Epithelial cell of proximal tubule (primary cell): Measurements from ENCODE around the gene NKD1. TPM values are rescaled to one million over a fixed set of nuclear protein-coding genes. Genes with fewer than 3 reads are reported as not detected.

ENCODE experiments used
- DNase-seq: peaks from one replicate; pipeline ENCODE4 v3.0.0-alpha.2; 2011; ENCODE audit warnings: low read depth
- H3K4me3 ChIP-seq: 2 replicates; pipeline ENCODE4 v1.5.1; 2011; ENCODE audit warnings: low read depth, mild to moderate bottlenecking, low read length
- total RNA-seq: library from RNA; depleted of rRNA; stranded (reverse); fragments of >200 nt; gene quantifications from 2 replicates; pipeline ENCODE4 v1.2.3, GENCODE V29; 2015
- TF ChIP-seq, protein P1 (sequence below): conservative IDR thresholded peaks from 2 replicates; pipeline ENCODE4 v1.5.1; 2012; ENCODE audit warnings: low read depth, mild to moderate bottlenecking, low read length

The NKD1 gene
- total RNA-seq, 1 donor from 2014 or later, result not detected

DNA sequence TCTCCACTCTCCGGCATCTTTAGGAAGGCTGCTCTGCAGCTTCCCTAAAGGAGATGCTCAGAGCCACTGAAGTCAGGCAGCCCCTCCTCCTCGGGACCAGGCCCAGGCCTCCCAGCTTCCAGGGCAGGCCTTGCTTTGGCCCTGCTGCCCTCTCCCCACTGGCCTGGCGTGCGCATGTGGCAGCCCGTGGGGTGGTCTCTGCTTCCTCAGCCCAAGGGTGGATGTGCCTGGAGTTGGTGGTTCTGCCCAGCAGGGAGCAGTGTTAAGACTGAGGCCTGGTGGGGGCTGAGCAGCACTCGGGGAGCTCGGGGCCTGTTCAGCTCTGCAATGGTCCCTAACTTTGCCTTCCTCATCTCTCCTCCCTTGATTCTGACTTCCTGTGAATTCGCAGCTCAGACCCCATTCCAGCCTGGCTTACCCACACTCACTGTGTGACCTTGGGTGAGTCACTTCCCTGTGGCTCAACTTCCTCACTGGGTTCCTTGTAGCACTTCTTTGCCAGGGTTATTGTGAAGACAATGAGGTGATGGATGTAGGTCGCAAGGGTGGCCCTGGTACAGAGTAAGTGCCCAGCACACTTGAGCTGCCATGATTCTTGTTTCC, 63.2 kb downstream of the NKD1 start:
- H3K4me3 ChIP-seq, result no peak overlapping the region
- DNase-seq, result no peak
- TF ChIP-seq, protein P1, sequence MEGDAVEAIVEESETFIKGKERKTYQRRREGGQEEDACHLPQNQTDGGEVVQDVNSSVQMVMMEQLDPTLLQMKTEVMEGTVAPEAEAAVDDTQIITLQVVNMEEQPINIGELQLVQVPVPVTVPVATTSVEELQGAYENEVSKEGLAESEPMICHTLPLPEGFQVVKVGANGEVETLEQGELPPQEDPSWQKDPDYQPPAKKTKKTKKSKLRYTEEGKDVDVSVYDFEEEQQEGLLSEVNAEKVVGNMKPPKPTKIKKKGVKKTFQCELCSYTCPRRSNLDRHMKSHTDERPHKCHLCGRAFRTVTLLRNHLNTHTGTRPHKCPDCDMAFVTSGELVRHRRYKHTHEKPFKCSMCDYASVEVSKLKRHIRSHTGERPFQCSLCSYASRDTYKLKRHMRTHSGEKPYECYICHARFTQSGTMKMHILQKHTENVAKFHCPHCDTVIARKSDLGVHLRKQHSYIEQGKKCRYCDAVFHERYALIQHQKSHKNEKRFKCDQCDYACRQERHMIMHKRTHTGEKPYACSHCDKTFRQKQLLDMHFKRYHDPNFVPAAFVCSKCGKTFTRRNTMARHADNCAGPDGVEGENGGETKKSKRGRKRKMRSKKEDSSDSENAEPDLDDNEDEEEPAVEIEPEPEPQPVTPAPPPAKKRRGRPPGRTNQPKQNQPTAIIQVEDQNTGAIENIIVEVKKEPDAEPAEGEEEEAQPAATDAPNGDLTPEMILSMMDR, result no peak

DNA sequence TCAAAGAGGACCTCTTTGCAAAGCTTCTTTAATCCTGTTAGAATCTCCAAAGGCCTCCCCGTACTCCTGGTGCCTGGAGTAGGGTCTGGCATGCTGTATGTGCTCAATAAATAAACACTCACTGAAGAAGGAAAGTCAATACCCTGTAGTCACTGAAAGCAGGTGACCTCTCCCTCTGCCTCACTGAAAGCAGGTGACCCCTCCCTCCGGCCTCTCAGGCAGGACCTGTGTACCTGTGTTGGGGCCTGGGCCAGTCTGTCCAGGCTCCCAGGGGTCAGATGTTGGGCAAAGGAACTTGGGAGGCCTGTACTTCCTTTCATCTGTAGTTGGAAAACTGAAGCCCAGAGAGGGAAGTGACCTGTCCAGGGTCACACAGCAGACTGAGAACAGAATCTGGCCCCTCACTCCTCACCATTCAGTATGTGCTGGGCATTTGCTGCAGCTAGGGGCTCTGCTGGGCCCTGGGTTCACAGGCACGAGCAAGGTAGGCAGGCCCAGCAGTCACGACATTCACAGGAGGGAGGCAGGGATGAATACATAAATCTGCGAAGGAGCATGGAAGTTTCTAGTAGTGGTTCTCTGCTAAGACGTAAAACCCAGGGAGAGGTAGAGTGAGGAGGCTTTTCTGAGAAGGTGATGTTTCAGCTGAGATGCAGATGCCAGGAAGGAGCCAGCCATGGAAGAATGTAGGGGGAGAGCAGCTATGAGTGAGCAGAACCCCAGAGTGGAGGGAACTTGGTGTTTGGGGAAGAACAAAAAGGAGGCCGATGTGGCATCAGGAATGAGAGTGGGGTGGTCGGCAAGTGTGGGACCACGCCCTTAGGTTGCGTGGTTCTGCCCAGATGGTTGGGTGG, 64.0 kb downstream of the NKD1 start:
- TF ChIP-seq, protein P1, result no peak
- no peak for DNase-seq
- no peak overlapping the region for H3K4me3 ChIP-seq

- no peak for DNase-seq
- H3K4me3 ChIP-seq, result no peak overlapping the region
- TF ChIP-seq, protein P1, result no peak
These were observed 64.6 kb downstream of the NKD1 start for GRCh38 chr16:50612849-50613198.

GRCh38 chr16:50613281-50613963, 65.2 kb downstream of the NKD1 start:
- TF ChIP-seq, protein P1, result no peak
- DNase-seq, result no peak
- H3K4me3 ChIP-seq, result no peak overlapping the region

DNA sequence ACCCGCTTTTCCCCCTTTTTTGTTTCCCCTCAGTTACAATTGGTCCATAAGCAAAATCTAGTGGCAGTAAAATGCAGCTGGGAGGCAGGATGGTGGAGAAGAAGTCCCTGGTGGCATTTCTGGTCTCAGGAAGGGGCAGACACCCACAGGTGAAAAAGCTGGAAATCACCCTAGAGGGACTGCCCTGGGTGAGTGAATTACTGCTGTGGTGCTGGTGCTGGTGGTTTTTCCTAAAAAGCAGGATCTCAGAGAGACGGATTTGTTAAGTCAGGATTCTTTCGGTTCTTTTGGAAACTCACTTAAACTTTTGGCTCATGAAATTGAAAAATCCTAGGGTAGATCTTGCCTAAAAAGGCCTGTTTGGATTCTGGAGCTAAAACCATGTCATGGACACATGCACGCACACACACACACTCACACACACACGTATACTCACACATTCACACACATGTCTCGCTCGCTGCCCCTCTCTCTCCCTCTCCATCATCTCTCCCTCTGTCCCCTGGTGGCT, 65.8 kb downstream of the NKD1 start:
- no peak for DNase-seq
- TF ChIP-seq, protein P1, result no peak
- H3K4me3 ChIP-seq, result no peak overlapping the region

- TF ChIP-seq, protein P1, result no peak
- H3K4me3 ChIP-seq, result no peak overlapping the region
- DNase-seq, result no peak
These were observed 66.9 kb downstream of the NKD1 start for GRCh38 chr16:50614955-50615724.
